DMS153 treated with DMSO at 0.1 percent for 48 hours (cell line): ENCODE results near the gene PPP6R2.
"Not testable (repeated sequence)": the region's sequence is repeated elsewhere in the genome, so short reads cannot be mapped to it uniquely, and the experiment has no call there.

Source experiments
- DNase-seq: peaks from one replicate; lab custom pipeline; 2025; ENCODE audit not compliant: unreplicated experiment; lab: John Stamatoyannopoulos, UW

Gene PPP6R2

DNA sequence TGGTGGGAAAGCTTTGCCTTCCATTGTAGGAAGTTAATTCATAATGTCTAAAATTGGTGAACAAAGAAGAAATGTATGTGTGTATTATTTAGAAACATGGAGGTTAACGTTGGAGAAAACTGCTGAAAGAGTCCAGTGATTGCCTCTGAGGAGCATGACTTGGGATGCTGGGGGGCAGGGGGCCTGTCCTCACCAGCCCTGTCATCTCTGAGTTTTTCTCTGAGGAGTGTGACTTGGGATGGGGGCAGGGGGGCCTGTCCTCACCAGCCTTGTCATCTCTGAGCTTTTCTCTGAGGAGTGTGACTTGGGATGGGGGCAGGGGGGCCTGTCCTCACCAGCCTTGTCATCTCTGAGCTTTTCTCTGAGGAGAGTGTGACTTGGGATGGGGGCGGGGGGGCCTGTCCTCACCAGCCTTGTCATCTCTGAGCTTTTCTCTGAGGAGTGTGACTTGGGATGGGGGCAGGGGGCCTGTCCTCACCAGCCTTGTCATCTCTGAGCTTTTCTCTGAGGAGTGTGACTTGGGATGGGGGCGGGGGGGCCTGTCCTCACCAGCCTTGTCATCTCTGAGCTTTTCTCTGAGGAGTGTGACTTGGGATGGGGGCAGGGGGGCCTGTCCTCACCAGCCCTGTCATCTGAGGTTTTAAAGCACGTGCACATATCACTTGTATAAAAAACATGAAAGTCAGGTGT lies 54.4 kb downstream of the PPP6R2 start:
- not testable (repeated sequence) for DNase-seq

DNA sequence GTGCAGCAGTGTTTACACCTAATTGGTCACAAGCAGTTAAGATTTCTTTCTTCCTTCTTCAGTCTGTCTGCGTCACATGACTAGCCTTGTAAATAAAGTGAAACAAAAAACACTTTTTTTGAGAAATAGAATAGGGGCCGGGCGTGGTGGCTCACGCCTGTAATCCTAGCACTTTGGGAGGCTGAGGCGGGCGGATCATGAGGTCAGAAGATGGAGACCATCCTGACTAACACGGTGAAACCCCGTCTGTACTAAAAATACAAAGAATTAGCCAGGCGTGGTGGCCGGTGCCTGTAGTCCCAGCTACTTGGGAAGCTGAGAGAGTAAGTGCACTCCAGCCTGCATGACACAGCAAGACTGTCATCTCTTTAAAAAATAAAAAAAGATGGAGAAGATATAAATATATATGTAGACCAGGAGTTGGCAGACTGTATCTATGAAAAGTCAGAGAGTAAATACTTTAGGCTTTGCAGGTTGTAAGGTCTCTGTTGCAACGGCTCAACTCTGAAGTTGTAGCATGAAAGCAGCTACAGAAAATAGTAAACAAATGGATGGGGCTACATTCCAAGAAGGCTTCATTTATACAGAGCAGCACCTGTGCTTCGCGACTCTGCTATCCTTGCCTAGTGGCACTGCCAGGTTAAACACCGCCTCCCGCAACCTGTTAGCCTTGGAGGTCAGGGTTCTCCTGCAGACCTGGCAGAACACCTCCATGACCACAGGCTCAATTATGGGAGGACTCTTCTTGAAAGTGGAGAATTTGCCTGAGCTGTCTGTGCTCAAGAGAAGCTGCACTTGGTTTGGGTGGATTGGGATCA lies 55.9 kb downstream of the PPP6R2 start:
- no peak for DNase-seq

DNA sequence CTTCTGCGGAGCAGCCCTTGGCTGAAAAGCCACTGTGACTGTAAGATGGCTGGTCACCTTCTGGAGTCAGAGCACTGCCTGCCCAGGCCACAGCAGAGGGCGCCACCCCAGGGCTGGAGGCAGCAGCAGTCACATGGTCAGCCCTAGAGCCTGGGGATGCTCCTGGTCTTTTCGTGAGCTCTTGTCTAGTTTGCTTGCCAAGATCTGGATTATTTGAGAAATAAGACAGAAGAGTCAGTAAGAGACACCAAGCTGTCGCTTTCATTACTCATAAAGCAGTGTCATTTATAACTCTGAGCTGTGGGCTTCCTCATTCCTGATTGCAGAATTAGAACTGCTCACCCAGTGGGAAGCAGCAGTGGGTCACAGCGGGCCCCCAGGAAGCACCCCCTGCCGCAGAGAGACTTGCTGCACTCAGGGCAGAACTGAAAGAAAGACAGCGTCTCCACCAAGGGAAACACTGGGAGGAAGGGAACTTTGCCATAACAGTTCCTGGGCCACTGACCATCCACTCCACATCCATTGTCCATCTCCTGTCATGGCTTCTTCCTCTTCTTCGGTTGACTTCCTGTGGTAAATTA lies 56.7 kb downstream of the PPP6R2 start:
- peak; percentile 6 for DNase-seq

DNA sequence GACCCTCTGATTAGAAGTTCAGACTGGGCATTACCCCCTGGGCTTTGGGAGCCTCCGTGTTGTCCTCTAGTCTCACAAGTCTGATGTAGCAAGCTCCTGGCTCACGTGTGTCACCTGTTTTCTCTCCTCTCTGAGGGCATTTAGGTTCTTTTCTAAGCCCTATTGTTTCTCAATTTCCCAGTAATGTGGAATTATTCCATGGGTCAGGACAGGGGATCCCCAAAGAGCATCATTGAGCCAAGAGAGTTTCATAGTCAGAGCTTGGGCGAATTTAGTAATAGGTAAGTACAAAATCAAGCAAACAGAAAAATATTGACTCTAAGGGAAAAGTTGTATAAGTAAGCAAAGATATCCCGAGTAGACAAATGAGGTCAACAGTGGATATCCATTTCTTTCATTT lies 57.3 kb downstream of the PPP6R2 start:
- DNase-seq, result no peak

DNA sequence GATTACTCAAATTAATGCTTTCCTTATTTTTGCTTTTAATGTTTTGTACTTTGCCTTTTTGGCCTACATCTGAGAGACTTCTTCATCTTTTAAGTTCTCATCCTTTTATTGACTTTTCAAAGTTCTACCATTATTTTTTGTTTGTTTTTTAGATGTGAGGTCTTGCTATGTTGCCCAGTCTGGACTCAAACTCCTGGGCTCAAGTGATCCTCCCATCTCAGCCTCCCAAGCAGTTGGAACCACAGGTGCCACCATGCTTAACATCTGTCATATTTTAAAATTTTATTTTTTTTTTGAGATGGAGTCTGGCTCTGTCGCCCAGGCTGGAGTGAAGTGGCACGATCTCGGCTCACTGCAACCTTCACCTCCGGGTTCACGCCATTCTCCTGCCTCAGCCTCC lies 57.8 kb downstream of the PPP6R2 start:
- no peak for DNase-seq

DNA sequence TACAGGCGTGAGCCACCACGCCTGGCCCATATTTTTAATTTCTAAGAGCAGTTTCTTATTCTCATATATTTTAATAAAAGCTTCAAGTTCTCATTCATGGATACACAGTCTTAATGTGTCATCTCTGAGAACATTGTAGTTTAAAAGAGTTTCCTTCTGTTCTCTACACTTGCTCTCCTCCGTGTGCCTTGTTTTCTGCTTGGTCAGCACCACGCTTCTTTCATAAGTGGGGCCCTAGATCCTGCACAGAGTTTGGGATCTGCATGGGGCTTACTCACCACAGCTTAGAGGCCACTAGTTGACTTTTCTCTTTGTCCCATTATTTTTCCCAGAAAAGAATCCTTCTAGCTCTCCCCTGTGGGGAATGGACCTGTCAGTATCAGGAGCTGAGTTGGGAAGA lies 58.8 kb downstream of the PPP6R2 start:
- DNase-seq, result no peak

DNA sequence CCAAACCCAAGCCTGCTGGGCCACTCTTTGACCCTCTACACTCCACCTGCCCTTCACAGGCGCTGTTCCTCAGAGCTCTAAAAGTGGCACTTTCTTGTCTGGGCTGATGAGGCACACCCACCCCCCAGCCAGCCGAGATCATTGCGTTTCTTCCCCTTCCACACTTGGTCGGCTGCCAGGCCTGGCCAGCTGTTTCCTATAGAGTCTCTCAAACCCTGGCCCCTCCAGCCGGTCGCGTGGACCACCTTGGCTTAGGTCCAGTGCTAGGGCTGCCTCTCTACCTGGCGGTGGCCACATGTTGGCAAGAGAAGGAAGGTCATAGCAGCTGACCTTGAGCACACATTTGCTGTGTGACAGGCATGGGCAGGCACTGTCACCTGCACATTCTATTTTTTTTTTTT lies 60.6 kb downstream of the PPP6R2 start:
- DNase-seq, result no peak

DNA sequence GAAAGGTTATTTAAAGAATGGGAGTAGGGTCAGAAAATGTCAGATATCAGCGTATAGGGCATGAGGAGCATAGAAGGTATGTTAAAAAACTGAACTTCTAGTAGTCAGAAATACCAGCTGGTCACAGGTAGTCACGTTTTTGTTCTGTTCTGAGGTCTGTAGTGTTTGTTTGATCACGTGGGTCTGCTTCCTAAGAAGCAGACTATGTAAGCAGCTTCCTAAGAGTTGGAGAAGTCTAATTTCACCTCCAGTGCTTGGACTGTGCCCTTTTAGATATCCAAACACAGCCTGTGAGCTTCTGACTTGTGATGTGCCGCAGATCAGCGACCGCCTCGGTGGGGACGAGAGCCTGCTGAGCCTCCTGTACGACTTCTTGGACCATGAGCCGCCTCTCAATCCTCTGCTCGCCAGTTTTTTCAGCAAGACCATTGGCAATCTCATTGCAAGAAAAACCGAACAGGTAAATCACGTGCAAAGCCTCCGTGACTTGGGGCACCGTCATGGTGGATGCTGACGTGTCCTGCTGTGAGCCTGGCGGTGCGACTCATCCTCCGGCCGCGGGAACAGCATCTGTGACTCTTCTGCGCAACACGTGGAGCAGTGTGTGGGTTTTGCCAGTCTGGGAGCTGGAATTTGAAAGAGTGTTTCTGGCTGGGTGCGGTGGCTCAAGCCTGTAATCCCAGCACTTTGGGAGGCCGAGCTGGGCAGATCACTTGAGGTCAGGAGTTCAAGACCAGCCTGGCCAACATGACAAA lies 63.5 kb downstream of the PPP6R2 start:
- no peak for DNase-seq

DNA sequence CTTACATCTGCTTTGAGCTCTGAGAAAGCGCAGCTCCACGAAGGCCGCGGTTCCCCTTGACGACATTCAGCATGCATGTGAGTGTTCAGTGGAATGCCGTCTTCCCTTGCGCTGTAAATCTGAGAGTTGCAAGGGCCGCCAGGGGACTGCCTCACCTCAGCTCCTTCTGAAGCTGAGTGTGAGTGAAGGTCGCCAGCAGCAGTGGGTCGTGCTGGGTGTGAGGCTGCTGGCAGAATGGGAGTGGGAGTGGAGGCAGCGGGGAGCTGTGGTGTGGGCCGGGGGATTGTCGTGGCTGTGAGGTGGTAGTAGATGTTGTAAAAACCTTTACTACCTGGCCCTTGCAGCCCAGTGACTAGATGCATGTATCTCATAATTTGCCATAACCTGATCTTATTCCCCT lies 65.2 kb downstream of the PPP6R2 start:
- DNase-seq, result no peak

DNA sequence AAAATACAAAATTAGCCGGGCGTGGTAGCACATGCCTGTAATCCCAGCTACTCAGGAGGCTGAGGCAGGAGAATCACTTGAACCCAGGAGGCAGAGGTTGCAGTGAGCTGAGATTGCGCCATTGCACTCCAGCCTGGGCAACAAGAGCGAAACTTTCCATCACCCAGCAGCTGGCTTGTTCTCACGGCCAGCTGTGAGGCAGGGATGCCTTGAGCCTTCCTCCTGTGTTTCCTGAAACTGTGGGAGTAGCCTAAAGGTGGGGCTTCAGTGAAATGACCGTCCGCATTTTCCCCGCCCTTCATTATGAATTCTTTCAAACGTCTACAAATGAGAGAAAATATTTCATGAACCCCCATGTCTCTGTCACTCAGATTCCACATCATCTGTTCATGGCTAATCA lies 65.8 kb downstream of the PPP6R2 start:
- not testable (repeated sequence) for DNase-seq

DNA sequence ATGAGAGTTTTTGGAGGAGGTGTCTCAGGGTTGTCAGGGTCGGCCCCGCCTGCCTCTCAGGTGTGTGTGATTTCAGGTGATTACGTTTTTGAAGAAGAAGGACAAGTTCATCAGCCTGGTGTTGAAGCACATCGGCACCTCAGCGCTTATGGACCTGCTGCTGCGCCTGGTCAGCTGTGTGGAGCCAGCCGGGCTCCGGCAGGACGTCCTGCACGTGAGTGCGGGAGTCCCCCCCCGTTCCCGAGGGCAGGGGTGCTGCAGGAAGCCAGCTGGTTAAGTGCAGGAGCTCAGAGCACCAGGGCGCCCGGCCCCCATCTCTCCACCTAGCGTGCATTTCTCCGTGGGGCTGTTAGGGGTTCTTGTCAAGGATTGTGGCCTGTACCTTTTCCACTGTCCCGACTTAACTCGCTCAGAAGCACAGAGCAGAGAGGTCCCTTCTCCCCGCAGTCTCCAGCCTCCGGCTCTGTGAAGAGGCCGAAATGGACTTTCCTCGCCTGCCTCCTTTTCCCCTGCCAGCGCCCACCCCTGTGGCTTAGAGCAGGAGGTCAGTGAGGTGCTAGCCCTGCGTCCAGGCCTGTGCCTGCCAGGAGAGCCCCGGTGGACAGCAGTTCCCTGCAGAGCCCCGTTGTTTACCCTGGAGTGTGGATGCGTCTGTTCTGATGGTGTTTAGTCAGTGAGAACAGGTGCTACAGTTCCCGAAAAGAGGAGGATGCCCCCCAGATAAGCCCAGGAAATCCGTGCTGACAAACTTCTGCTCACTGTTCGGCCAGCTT lies 71.5 kb downstream of the PPP6R2 start:
- DNase-seq, result no peak

DNA sequence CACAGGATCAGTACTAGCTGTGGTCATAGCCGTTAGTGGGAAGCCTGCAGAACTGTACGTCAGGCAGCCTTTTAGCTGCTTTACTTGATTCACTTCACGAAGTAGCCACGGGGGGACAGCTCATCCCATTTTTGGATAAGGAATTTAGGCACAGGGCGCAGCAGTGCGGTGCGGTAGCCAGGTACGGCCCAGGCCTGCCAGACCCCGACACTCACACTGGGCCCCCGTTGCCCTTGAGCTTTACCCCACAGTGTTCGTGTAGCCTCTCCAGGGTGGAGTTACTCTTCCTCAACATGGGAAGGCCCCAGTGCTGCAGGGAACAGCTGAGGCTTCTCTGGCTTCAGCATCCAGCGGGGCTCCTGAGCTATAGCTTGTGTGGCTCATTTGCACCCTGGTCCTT lies 72.3 kb downstream of the PPP6R2 start:
- DNase-seq, result no peak

DNA sequence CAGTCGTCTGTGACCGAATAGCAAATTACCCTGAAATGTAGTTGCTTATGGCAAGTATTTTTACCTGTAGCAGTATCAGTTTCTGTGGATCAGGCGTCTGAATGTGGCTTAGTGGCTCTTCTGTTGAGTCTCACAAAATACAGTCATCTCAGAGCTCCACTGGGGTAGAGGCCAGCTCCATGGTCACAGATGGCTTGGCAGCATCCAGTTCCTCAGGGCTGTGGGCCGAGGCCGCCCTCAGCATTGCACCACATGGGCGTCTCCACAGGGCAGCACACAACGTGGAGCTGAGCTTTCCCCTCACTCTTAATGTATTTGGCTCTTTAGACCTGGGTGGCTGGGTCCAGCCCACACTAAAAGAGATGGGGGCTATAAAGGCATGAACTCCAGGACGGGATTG lies 73.9 kb downstream of the PPP6R2 start:
- DNase-seq, result no peak

DNA sequence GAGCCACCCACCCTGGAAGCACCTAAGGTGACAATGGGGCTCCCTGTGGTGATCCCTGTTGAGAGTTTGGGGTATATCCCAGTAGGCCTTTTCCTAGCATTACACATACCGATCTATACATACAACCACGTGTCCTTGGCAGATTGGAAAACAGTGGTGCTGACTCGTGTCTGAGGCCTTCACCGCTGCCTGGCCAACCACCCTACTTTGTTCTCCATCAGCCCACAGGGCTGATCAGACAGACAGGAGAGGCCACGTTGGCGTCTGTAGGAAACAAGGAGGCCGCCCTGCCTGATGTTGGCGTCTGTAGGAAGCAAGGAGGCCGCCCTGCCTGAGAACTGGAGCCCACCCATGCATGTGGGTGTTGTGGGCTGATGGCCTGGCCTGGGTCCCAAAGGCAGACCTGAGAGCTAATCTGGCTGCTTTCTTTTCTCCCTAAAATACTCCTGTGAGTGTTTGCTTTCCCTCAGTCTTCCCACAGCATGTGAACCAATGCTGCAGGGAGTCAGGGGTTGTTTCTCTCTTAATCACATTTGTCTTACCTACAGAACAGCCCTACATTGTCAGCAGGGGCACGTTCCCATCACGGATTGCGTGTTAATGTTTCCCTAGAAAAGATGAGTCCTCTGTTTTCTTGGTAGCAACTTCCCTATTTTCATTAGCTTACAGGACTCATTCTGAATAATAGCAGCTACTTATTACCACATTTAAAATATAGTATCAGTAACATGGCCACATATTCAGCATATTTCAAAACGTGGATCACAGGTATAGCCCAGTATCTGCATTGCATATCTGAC lies 74.5 kb downstream of the PPP6R2 start:
- no peak for DNase-seq

DNA sequence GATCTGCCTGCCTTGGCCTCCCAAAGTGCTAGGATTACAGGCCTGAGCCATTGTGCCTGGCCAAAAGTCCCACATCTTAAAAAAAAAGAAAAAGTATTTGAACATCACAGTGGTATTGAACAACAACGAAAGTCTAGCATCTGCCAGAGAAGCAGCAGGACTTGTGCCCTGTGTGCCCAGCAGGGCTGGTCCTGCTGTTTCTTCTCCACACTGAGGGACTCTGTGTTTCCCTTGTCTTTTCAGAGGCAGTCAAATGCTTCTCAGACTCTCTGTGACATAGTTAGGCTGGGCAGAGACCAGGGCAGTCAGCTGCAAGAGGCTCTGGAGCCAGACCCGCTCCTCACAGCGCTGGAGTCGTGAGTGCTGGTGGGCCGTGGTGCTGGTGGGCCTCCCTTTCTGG lies 75.5 kb downstream of the PPP6R2 start:
- no peak for DNase-seq

DNA sequence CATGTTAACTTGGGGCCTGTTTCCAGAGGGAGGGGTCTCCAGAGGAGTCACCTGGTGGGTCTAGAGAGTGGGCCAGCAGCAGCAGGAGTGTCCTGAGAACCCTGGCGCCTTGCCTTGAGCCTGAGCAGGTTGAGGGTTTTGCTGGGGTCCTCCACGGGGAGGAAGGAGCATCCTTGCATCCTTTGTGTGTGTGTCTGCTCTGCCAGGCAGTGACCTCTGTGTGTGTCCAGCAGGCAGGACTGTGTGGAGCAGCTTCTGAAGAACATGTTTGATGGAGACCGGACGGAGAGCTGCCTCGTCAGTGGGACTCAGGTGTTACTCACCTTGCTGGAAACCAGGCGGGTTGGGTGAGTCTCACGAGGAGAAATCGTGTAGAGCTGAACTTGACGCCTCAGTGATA lies 76.0 kb downstream of the PPP6R2 start:
- DNase-seq, result no peak

DNA sequence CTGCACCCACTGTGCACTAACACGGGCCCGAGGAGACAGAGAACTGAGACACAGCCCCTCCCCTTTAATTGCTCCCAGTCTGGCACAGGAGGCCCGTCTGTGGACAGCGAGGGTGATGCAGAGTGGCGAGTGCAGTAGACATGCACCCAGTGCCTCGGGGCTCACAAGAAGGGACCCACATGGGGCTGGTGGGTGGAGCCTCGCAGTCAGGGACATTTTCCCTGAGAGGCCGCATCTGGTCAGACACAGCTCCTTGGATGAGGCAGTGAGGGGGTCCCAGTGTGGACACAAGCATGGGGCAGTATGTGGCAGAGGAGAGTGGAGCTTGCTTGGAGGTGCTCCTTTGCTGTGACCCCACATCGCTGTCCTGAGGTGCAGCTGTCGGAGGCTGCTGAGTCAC lies 76.9 kb downstream of the PPP6R2 start:
- no peak for DNase-seq

DNA sequence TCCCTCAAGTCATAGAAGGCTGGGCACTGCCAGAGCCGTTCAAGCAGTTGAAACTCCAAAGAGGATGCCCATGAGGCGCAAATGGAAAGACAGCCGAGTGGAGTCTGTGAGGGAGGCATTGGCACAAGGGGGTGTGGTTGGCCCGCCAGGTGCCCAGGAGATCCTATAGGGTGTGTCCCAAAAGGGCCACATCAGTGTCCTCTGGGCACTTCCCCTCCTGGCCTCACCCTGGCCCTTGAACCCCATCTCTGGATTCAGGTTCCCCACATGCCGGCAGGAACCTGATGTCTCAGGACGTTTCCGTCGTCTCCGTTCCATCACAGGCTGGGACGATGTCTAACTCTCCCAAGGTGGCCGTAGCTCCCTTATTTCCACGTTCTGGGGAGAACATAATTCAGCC lies 77.5 kb downstream of the PPP6R2 start:
- DNase-seq, result no peak

DNA sequence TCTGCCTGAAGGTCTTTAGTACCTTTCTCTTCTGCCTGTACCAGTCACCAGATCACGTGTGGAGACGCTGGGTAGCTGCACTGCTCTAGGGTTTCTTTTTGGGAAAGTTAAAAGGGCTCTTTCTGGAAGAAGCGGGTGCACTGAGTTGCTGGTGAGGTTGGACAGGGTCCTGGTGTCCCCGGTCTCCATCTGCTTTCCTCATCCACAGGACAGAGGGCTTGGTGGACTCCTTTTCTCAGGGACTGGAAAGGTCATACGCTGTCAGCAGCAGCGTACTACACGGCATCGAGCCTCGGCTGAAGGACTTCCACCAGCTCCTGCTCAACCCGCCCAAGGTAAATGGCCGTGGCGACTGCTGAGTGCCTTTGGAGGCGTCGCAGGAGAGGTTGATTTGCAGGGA lies 78.9 kb downstream of the PPP6R2 start:
- no peak for DNase-seq
